ENCODE data around the gene PEX11A. TPM values are rescaled to one million over a fixed set of nuclear protein-coding genes. Genes with fewer than 3 reads are reported as not detected.

Gene PEX11A
- total RNA-seq, 1 experiment from 2014 or later, result 1.3 TPM

DNA sequence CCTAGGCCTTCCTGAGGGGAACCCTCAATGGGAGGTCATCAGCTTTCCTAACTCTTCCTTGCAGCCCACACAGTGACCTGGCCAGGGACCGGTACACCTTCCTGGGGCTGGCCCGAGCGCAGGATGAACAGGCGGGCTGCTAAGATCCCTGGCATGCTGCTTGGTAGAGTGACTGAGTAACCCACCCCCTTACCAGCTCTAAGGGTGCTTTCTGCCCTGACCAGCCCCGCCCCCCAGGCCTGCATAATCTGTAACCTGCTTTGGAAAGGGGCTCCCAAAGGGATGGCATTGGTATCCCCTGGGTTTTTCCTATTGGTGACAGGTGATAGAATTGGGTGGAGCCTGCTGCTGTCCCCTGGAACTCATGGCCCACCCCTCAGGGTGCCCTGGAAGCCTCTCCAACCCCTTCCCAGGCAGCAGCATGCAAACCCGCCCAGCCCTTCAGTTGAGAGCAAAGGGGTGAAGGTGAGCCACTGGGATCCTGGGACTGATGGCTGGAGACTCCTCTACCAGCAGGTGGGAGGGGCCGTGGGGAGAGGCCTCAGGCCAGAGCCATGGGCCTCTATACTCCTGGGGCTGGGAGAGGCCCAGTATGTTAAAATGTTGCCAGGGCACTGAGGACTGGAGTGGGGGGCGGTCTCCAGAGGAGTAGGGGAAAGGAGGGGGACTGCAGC is 24.2 kb downstream of the PEX11A start:
- Histone ChIP-seq H3K27me3 (ENCODE audit: insufficient read depth, low read length) (no peaks in the 10 kb centered on the region; the same call in 1 of the 2 replicates), H3K27ac (ENCODE audit: insufficient read length, low read depth, low read length) (no peak overlapping the region), H2BK20ac (ENCODE audit: low read depth, low read length, poor library complexity, severe bottlenecking) (no peak overlapping the region), H2BK5ac (ENCODE audit: insufficient read length, low read length) (no peak overlapping the region), H3K14ac (ENCODE audit: insufficient read depth, low read length) (no peak overlapping the region), H2BK12ac (ENCODE audit: insufficient read length, low read depth, low read length) (no peak overlapping the region), H4K91ac (ENCODE audit: insufficient read length, low read depth, low read length) (no peak overlapping the region), H2AFZ (ENCODE audit: low read length) (no peak overlapping the region), H3K79me1 (ENCODE audit: insufficient read depth, low read depth, low read length, poor library complexity, severe bottlenecking) (no peaks in the 10 kb centered on the region), H3K23ac (ENCODE audit: insufficient read length, low read depth, low read length) (no peak overlapping the region), H3K79me2 (ENCODE audit: insufficient read depth, low read length) (no peaks in the 10 kb centered on the region), H4K20me1 (ENCODE audit: control insufficient read depth, insufficient read depth, insufficient read length) (no peaks in the 10 kb centered on the region), H3K4me1 (ENCODE audit: insufficient read depth, low read length) (no peaks in the 10 kb centered on the region), H4K5ac (ENCODE audit: insufficient read length, low read depth, low read length) (no peak overlapping the region), H3K9me3 (ENCODE audit: control insufficient read depth, low read depth, low read length) (no peaks in the 10 kb centered on the region), H3K4ac (ENCODE audit: low read depth, low read length) (no peak overlapping the region), H3K56ac (ENCODE audit: insufficient read length, low read depth, low read length) (no peak overlapping the region), H3K9ac (ENCODE audit: extremely low read depth, insufficient read length, low read length) (no peak overlapping the region), H3K23me2 (ENCODE audit: insufficient read length, low read depth, low read length, poor library complexity, severe bottlenecking) (no peaks in the 10 kb centered on the region), H2AK5ac (ENCODE audit: insufficient read length, low read length) (no peak overlapping the region), H3K18ac (ENCODE audit: insufficient read length, low read depth, low read length) (no peak overlapping the region), H2BK120ac (ENCODE audit: low read depth, low read length, poor library complexity, severe bottlenecking) (no peak overlapping the region), H2BK15ac (ENCODE audit: low read depth, low read length) (no peak overlapping the region), H3T11ph (ENCODE audit: low read length) (no peak overlapping the region), H3K4me2 (ENCODE audit: insufficient read depth, insufficient read length, low read length) (peak overlapping the region; percentile 31), H4K8ac (replicated peaks; ENCODE audit: insufficient read length, low read depth, low read length) (no peak overlapping the region)
- no peaks in the 10 kb centered on the region; a peak in 1 of 7 replicates for H3K36me3 Mint-ChIP-seq (ENCODE audit: insufficient read depth in 1 of 3, low read depth in 3 of 3)
- H3K27me3 Mint-ChIP-seq (ENCODE audit: low read depth), result peaks cover 32% of the 10 kb centered on the region
- no CpG with 5 or more reads among the region's 8 CpGs for WGBS (ENCODE audit: extremely low coverage, insufficient read length, low lambda C conversion rate)
- DNase-seq, result peak; percentile 63
- peaks cover 9 to 20% of the 10 kb centered on the region in 2 experiments for H3K4me1 Mint-ChIP-seq
- TF ChIP-seq, protein P1, sequence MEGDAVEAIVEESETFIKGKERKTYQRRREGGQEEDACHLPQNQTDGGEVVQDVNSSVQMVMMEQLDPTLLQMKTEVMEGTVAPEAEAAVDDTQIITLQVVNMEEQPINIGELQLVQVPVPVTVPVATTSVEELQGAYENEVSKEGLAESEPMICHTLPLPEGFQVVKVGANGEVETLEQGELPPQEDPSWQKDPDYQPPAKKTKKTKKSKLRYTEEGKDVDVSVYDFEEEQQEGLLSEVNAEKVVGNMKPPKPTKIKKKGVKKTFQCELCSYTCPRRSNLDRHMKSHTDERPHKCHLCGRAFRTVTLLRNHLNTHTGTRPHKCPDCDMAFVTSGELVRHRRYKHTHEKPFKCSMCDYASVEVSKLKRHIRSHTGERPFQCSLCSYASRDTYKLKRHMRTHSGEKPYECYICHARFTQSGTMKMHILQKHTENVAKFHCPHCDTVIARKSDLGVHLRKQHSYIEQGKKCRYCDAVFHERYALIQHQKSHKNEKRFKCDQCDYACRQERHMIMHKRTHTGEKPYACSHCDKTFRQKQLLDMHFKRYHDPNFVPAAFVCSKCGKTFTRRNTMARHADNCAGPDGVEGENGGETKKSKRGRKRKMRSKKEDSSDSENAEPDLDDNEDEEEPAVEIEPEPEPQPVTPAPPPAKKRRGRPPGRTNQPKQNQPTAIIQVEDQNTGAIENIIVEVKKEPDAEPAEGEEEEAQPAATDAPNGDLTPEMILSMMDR (conservative IDR thresholded peaks at IDR 0.05), result no peak
- no peaks in the 10 kb centered on the region for H3K9me3 Mint-ChIP-seq
- H3K27ac Mint-ChIP-seq, result no peak overlapping the region
- H3K4me3 Mint-ChIP-seq, result peak overlapping the region; percentile 44 to 51; a peak in 3 of 5 replicates

All from H9 (cell line).